ENCODE results near the gene DCAF6.

DNA sequence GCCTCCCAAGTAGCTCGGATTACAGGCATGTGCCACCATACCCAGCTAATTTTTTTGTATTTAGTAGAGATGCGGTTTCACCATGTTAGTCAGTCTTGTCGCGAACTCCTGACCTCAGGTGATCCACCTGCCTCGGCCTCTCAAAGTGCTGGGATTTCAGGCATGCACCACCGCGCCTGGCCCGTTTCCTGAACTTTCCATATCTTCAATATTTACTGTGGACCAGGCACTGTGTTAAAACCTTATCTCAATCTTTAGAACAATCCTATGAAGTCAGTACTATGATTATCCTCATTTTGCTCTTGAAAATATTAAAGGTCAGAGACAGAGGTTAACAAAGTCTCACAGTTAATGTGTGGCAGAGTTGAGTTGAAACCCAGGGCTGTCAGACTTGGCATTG is 20.9 kb upstream of the DCAF6 start:
- TF ChIP-seq CTCF (IDR thresholded peaks at IDR 0.05) (no peak), POLR2A (IDR thresholded peaks at IDR 0.05) (no peak)

Measured in lower leg skin (tissue), 3 donors.